Sigmoid colon (tissue), 3 donors: ENCODE data around the gene RHCE.
"Not testable (repeated sequence)": the region's sequence is repeated elsewhere in the genome, so short reads cannot be mapped to it uniquely, and the experiment has no call there.

Source experiments
- POLR2A ChIP-seq, 2 donors: fragments of 450-650 bp; IDR thresholded peaks; one replicate each; pipeline ENCODE4 v1.6.1; 2016; ENCODE audit warnings: antibody characterized with exemption in 2 of 2, mild to moderate bottlenecking in 2 of 2, moderate library complexity in 2 of 2
- TF ChIP-seq, protein P1 (sequence below), 4 experiments: fragments of 450-650 bp in 3 of 4; fragments of 200-600 bp in 1 of 4; IDR thresholded peaks; one replicate each; pipeline ENCODE4 v1.5.1; 2016 to 2019; ENCODE audit warnings: antibody characterized with exemption in 4 of 4, mild to moderate bottlenecking in 3 of 4, moderate library complexity in 2 of 4

GRCh38 chr1:25337483-25338187 is 83.0 kb downstream of the RHCE start:
- not testable (repeated sequence) for TF ChIP-seq POLR2A (IDR thresholded peaks at IDR 0.05)
- TF ChIP-seq, protein P1, sequence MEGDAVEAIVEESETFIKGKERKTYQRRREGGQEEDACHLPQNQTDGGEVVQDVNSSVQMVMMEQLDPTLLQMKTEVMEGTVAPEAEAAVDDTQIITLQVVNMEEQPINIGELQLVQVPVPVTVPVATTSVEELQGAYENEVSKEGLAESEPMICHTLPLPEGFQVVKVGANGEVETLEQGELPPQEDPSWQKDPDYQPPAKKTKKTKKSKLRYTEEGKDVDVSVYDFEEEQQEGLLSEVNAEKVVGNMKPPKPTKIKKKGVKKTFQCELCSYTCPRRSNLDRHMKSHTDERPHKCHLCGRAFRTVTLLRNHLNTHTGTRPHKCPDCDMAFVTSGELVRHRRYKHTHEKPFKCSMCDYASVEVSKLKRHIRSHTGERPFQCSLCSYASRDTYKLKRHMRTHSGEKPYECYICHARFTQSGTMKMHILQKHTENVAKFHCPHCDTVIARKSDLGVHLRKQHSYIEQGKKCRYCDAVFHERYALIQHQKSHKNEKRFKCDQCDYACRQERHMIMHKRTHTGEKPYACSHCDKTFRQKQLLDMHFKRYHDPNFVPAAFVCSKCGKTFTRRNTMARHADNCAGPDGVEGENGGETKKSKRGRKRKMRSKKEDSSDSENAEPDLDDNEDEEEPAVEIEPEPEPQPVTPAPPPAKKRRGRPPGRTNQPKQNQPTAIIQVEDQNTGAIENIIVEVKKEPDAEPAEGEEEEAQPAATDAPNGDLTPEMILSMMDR (IDR thresholded peaks at IDR 0.05): not testable (repeated sequence)
